Neuronal stem cell (in vitro differentiated cells): ENCODE results near the gene TMEM204.
A peak's percentile ranks its signal among the peaks of the same experiment; 100 is the strongest.

Experiments
- DNase-seq: peaks from one replicate; pipeline ENCODE4 v3.0.0-alpha.2; 2013; ENCODE audit warnings: low spot score
- H2AFZ ChIP-seq: one replicate; pipeline ENCODE4 v1.6.1; 2013; ENCODE audit warnings: mild to moderate bottlenecking, low read length, inconsistent platforms
- H2AK5ac ChIP-seq: 2 replicates; pipeline ENCODE4 v1.6.1; 2013; ENCODE audit warnings: low read depth, mild to moderate bottlenecking, inconsistent platforms, low read length, moderate library complexity, mixed read lengths
- H2BK120ac ChIP-seq: 2 replicates; pipeline ENCODE4 v1.6.1; 2013; ENCODE audit warnings: low read depth, mild to moderate bottlenecking, inconsistent platforms, low read length, moderate library complexity, mixed read lengths
- H2BK12ac ChIP-seq: one replicate; pipeline ENCODE4 v1.6.1; 2013; ENCODE audit warnings: low read length, inconsistent platforms
- H2BK15ac ChIP-seq: 2 replicates; pipeline ENCODE4 v1.6.1; 2013; ENCODE audit warnings: mild to moderate bottlenecking, low read length, inconsistent platforms, mixed read lengths
- H2BK5ac ChIP-seq: one replicate; pipeline ENCODE4 v1.6.1; 2013; ENCODE audit warnings: inconsistent platforms, mild to moderate bottlenecking, low read length, moderate library complexity
- H3K14ac ChIP-seq: one replicate; pipeline ENCODE4 v1.6.1; 2013; ENCODE audit warnings: low read length, inconsistent platforms
- H3K18ac ChIP-seq: 2 replicates; pipeline ENCODE4 v1.6.1; 2013; ENCODE audit warnings: low read length, inconsistent platforms
- H3K23ac ChIP-seq: 2 replicates; pipeline ENCODE4 v1.6.1; 2013; ENCODE audit warnings: low read depth, mild to moderate bottlenecking, mixed read lengths, low read length, inconsistent platforms; ENCODE audit not compliant: poor library complexity
- H3K27ac ChIP-seq: replicated peaks from 3 replicates; pipeline ENCODE4 v1.5.1; 2013; ENCODE audit warnings: low read length, inconsistent platforms
- H3K27me3 ChIP-seq, 3 experiments: 2 replicates each; pipeline ENCODE4 v1.6.1; 2013; ENCODE audit warnings: low read length in 3 of 3, mild to moderate bottlenecking in 2 of 3, inconsistent platforms in 1 of 3, low read depth in 1 of 3, mixed read lengths in 1 of 3, moderate library complexity in 1 of 3; ENCODE audit not compliant: control insufficient read depth in 3 of 3, insufficient read depth in 3 of 3
- H3K36me3 ChIP-seq, 2 donors: replicated peaks in 1 of 2; 2 replicates each; pipeline ENCODE4 v1.6.1; 2013; ENCODE audit warnings: low read length in 2 of 2; ENCODE audit not compliant: control insufficient read depth in 2 of 2, insufficient read depth in 2 of 2
- H3K4ac ChIP-seq: 2 replicates; pipeline ENCODE4 v1.6.1; 2013; ENCODE audit warnings: inconsistent platforms, mild to moderate bottlenecking, low read length, moderate library complexity
- H3K4me1 ChIP-seq, 2 donors: 1 replicate in 1 of 2; 2 replicates in 1 of 2; pipeline ENCODE4 v1.6.1; 2013; ENCODE audit warnings: low read length in 2 of 2, low read depth in 1 of 2; ENCODE audit not compliant: control insufficient read depth in 2 of 2, insufficient read depth in 1 of 2
- H3K4me2 ChIP-seq: one replicate; pipeline ENCODE4 v1.6.1; 2013; ENCODE audit warnings: mild to moderate bottlenecking, low read length, inconsistent platforms; ENCODE audit not compliant: insufficient read depth, poor library complexity, severe bottlenecking
- H3K4me3 ChIP-seq, 2 donors: 2 replicates each; pipeline ENCODE4 v1.5.1; 2013; ENCODE audit warnings: low read length in 2 of 2, mild to moderate bottlenecking in 2 of 2, inconsistent platforms in 1 of 2, moderate library complexity in 1 of 2
- H3K79me1 ChIP-seq: one replicate; pipeline ENCODE4 v1.6.1; 2013; ENCODE audit warnings: low read depth, mild to moderate bottlenecking, inconsistent platforms, low read length, moderate library complexity
- H3K9ac ChIP-seq: one replicate; pipeline ENCODE4 v1.6.1; 2013; ENCODE audit warnings: mild to moderate bottlenecking, low read depth, low read length, inconsistent platforms; ENCODE audit not compliant: poor library complexity
- H3K9me3 ChIP-seq, 2 donors: replicated peaks in 1 of 2; 2 replicates each; pipeline versions ENCODE3 to v1.6.1; 2013; ENCODE audit warnings: low read length in 2 of 2, mild to moderate bottlenecking in 2 of 2, inconsistent platforms in 1 of 2, low read depth in 1 of 2, mixed read lengths in 1 of 2, moderate library complexity in 1 of 2; ENCODE audit not compliant: control insufficient read depth in 2 of 2, insufficient read depth in 1 of 2
- H4K8ac ChIP-seq: one replicate; pipeline ENCODE4 v1.6.1; 2013; ENCODE audit warnings: low read depth, mild to moderate bottlenecking, inconsistent platforms, low read length, moderate library complexity
- H4K91ac ChIP-seq: one replicate; pipeline ENCODE4 v1.6.1; 2013; ENCODE audit warnings: low read length, low read depth, mild to moderate bottlenecking, inconsistent platforms; ENCODE audit not compliant: poor library complexity
- WGBS, 2 donors: extraction: QIAGEN DNeasy Blood & Tissue Kit; methylation state at CpG; one replicate each; pipeline ENCODE4 v1.1.7; 2013; ENCODE audit warnings: missing lambda C conversion rate in 2 of 2, mixed read lengths in 1 of 2; ENCODE audit not compliant: insufficient read length in 2 of 2, insufficient replicate concordance in 1 of 2; ENCODE audit errors: extremely low coverage in 2 of 2; 5-methylcytosine and 5-hydroxymethylcytosine counted together

The TMEM204 gene

DNA sequence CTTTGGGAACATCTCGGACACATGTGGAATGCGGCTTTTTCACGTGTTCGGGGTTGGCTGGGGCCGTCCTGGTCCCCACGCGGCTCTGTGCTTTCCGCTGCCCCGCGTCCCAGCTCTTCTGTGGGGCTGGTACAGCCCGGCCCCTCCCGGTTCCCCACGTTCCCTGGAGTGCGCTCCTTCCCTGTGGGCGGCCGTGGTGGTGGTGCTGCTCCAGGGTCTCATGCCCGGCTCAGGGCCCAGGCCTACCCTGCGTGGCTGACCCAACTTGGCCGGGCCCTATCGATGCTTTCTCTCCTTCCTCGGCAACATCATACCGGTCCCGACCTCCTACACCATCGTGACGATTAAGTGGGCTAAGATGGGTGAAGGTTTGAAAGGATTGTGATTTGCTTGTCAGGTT, 37.0 kb upstream of the TMEM204 start:
- H2AFZ ChIP-seq, result no peak overlapping the region
- no peak overlapping the region for H4K8ac ChIP-seq
- no peak overlapping the region for H3K4me2 ChIP-seq
- no CpG with 5 or more reads among the region's 25 CpGs for WGBS, 2 donors
- no peak overlapping the region for H2BK12ac ChIP-seq
- no peak overlapping the region for H3K9ac ChIP-seq
- no peak overlapping the region for H2BK15ac ChIP-seq
- no peak overlapping the region for H2BK5ac ChIP-seq
- no peaks in the 10 kb centered on the region for H3K9me3 ChIP-seq
- peaks cover 25% of the 10 kb centered on the region for H3K79me1 ChIP-seq
- no peak overlapping the region for H4K91ac ChIP-seq
- no peak overlapping the region for H2BK120ac ChIP-seq
- H3K36me3 ChIP-seq, result peaks cover 33 to 73% of the 10 kb centered on the region in 2 donors
- H3K18ac ChIP-seq, result no peak overlapping the region
- no peak overlapping the region for H2AK5ac ChIP-seq
- no peaks in the 10 kb centered on the region for H3K27me3 ChIP-seq
- H3K4me3 ChIP-seq, result no peak overlapping the region
- no peak overlapping the region for H3K23ac ChIP-seq
- no peak for DNase-seq
- no peak overlapping the region for H3K4ac ChIP-seq
- no peak overlapping the region for H3K27ac ChIP-seq
- H3K14ac ChIP-seq, result no peak overlapping the region
- H3K4me1 ChIP-seq, result peaks cover 10 to 11% of the 10 kb centered on the region in 2 donors

DNA sequence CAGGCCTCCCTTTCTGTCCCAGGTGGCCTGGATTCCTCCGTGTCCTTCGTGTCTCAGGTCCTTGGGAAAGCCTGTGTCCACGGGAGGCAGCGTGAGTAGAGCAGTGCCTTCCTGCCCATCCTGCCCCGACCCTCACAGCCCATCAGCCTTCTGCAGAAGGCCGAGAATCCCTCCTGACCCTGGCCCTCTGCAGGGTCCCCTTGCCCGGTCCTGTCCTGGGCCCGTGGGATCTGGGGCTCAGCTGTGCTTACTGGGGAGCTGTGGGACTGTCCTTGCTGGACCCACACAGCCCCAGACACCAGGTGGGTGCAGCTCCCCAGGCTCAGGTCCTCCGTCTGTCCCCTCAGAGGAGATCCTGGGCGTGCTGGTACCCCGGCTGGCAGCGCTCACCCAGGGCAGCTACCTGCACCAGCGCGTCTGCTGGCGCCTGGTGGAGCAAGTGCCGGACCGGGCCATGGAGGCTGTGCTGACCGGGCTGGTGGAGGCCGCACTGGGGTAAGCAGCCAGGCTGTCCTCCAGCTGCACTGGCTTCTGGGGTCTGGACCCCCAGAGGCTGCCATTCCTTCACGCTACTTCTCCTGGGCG, 36.4 kb upstream of the TMEM204 start:
- Histone ChIP-seq H2AFZ (no peak overlapping the region), H3K27me3 (no peaks in the 10 kb centered on the region), H2BK120ac (no peak overlapping the region), H3K4me3 (no peak overlapping the region), H4K91ac (no peak overlapping the region), H3K14ac (no peak overlapping the region), H2BK12ac (no peak overlapping the region), H3K4ac (no peak overlapping the region), H3K4me2 (no peak overlapping the region), H3K27ac (no peak overlapping the region), H3K79me1 (peaks cover 25% of the 10 kb centered on the region), H2BK15ac (no peak overlapping the region), H4K8ac (peak overlapping the region; percentile 3), H3K9ac (no peak overlapping the region), H3K18ac (no peak overlapping the region), H2BK5ac (no peak overlapping the region), H3K4me1 (peaks cover 10 to 11% of the 10 kb centered on the region in 2 donors), H2AK5ac (no peak overlapping the region), H3K23ac (peak overlapping the region; percentile 2), H3K9me3 (peaks cover 0 to 2% of the 10 kb centered on the region in 2 donors), H3K36me3 (peaks cover 39 to 79% of the 10 kb centered on the region in 2 donors)
- no CpG with 5 or more reads among the region's 21 CpGs for WGBS, 2 donors
- DNase-seq, result no peak

DNA sequence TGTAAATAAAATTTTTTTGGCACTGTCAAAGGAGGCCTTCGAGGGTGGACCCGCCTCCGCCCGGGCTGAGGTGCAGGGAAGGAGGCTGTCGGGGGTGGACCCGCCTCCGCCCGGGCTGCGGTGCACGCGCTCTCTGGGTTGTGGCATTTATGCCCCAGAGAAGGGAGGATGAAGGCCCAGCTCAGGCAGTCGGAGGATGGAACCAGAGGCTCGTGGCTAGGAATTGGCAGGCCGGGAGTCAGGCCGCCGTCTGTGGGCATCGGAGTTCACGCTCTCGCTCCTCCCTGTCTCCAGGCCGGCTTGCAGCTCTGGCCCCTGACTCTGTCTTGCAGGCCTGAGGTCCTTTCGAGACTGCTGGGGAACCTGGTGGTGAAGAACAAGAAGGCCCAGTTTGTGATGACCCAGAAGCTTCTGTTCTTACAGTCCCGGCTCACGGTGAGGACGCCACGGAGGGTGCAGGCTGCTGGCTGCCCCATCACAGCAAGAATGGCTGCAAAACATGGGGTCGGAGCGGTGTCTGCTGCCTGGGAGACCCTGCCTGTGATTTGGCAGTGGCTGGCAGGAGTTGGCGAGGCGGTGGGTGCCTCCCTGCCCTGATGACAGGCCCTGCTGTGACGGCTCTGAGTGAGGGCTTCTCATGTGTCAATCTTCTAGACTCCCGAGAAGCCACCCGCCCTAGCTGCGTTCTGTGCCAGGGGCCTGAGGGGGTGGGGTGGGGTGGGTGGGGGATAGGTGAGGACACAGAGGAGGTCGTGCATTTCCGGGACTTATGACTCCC, 34.4 kb upstream of the TMEM204 start:
- DNase-seq, result no peak
- peaks cover 0 to 3% of the 10 kb centered on the region in 2 donors for H3K9me3 ChIP-seq
- no peak overlapping the region for H3K27ac ChIP-seq
- no peak overlapping the region for H3K18ac ChIP-seq
- H2BK120ac ChIP-seq, result no peak overlapping the region
- H3K14ac ChIP-seq, result no peak overlapping the region
- H3K79me1 ChIP-seq, result peaks cover 19% of the 10 kb centered on the region
- H4K91ac ChIP-seq, result no peak overlapping the region
- H3K9ac ChIP-seq, result no peak overlapping the region
- H2AK5ac ChIP-seq, result no peak overlapping the region
- H2AFZ ChIP-seq, result no peak overlapping the region
- no CpG with 5 or more reads among the region's 35 CpGs for WGBS, 2 donors
- H3K4me2 ChIP-seq, result no peak overlapping the region
- H4K8ac ChIP-seq, result no peak overlapping the region
- H2BK5ac ChIP-seq, result no peak overlapping the region
- no peak overlapping the region for H3K4ac ChIP-seq
- H2BK12ac ChIP-seq, result no peak overlapping the region
- peaks cover 3 to 5% of the 10 kb centered on the region in 2 donors for H3K4me1 ChIP-seq
- peaks cover 52 to 96% of the 10 kb centered on the region in 2 donors for H3K36me3 ChIP-seq
- H3K4me3 ChIP-seq, result no peak overlapping the region
- H3K23ac ChIP-seq, result no peak overlapping the region
- H3K27me3 ChIP-seq, result no peaks in the 10 kb centered on the region
- H2BK15ac ChIP-seq, result no peak overlapping the region

DNA sequence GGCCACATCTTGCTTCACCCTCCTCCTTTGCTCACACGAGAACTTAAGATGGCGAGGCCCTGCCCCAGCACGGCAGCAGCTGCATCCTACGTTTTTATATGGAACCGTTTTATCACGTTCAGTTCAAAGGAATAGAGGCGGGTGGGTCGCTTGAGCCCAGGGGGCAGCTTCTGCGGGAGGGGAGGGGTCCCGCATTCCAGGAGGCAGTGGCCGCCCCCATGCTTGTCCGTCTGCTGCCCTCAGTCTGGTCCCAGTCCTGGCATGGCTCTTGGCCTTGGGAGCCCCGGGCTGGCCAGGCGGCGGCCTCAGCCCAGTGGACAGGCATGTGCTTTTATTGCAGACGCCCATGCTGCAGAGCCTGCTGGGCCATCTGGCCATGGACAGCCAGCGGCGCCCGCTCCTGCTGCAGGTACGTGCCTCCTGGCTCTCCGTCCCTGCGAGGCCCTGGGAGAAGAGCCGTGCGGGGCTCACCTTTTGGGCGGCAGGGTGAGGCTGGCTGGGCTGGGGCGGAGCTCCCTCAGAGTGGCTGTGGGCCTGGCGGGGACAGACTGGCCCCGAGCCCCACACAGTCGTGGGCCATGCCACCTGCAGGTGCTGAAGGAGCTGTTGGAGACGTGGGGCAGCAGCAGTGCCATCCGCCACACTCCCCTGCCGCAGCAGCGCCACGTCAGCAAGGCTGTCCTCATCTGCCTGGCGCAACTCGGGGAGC, 33.6 kb upstream of the TMEM204 start:
- no CpG with 5 or more reads among the region's 36 CpGs for WGBS, 2 donors
- no peak for DNase-seq
- Histone ChIP-seq H3K4me2 (no peak overlapping the region), H3K18ac (no peak overlapping the region), H3K36me3 (peaks cover 47 to 91% of the 10 kb centered on the region in 2 donors), H2BK5ac (no peak overlapping the region), H3K79me1 (peaks cover 12% of the 10 kb centered on the region), H4K91ac (peak overlapping the region; percentile 12), H2BK15ac (no peak overlapping the region), H2AFZ (no peak overlapping the region), H3K4me3 (peak overlapping the region in 1 of 2 donors; percentile 41), H3K23ac (no peak overlapping the region), H2AK5ac (no peak overlapping the region), H4K8ac (peak overlapping the region; percentile 17), H2BK12ac (no peak overlapping the region), H2BK120ac (no peak overlapping the region), H3K9me3 (peaks cover 0 to 3% of the 10 kb centered on the region in 2 donors), H3K9ac (peak overlapping the region; percentile 21), H3K4ac (no peak overlapping the region), H3K4me1 (no peaks in the 10 kb centered on the region), H3K27ac (no peak overlapping the region), H3K27me3 (no peaks in the 10 kb centered on the region), H3K14ac (no peak overlapping the region)
